BJ (cell line): ENCODE measurements around the gene IFT20. TPM values are rescaled to one million over a fixed set of nuclear protein-coding genes. Genes with fewer than 3 reads are reported as not detected.

Experiments used
- CTCF ChIA-PET: fragments of 350-600 bp; formaldehyde crosslinking; extraction: SDS; loops from one replicate; lab custom pipeline; 2021; ENCODE audit warnings: antibody characterized with exemption, inconsistent platforms; lab: Yijun Ruan, JAX
- POLR2A ChIA-PET: fragments of 300-600 bp; sonication (Branson Sonifier 250); formaldehyde crosslinking; extraction: SDS; loops from one replicate; lab custom pipeline; 2021; ENCODE audit warnings: antibody characterized with exemption; lab: Charles Lee
- DNase-seq: peaks from one replicate; pipeline ENCODE4 v3.0.0-alpha.2; 2011; ENCODE audit warnings: low read depth
- H3K27me3 ChIP-seq: 2 replicates; pipeline ENCODE4 v1.6.0; 2011; ENCODE audit warnings: low read length; ENCODE audit not compliant: control insufficient read depth, insufficient read depth
- H3K36me3 ChIP-seq: 2 replicates; pipeline ENCODE4 v1.5.1; 2011; ENCODE audit warnings: low read length; ENCODE audit not compliant: control insufficient read depth, insufficient read depth
- H3K4me3 ChIP-seq: 2 replicates; pipeline ENCODE4 v1.5.1; 2011; ENCODE audit warnings: low read depth, mild to moderate bottlenecking, control low read depth, low read length
- polyA plus RNA-seq: library from polyadenylated mRNA; depleted of rRNA; stranded (reverse); fragments of >200 nt; gene quantifications from 2 replicates; pipeline ENCODE4 v1.2.3, GENCODE V29; 2011
- TF ChIP-seq, protein P1 (sequence below): IDR thresholded peaks from 2 replicates; pipeline ENCODE4 v1.5.1; 2011; ENCODE audit warnings: low read depth, mild to moderate bottlenecking, control low read depth, inconsistent platforms, low read length, moderate library complexity; ENCODE audit not compliant: insufficient read depth

IFT20 gene
- polyA plus RNA-seq, 1 experiment: 39.1 TPM

DNA sequence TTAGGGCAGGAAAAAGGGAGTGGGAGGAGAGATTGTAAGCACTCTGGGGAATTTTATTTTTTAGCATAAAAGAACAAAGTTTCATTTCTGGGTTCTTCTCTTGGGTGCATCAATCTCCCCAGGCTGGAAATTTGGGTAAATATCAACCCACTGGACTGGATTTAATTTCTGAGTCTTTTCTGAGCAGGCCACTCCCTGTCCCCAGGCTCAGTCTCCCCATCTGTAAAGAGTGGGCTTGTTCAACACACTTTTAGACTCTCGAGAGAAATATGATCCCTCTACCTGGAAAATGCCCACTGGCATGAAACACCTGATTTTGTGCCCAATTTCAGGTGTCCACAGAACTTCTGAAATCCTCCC is 35.5 kb upstream of the IFT20 start:
- no peak overlapping the region for H3K4me3 ChIP-seq
- H3K36me3 ChIP-seq: no peaks in the 10 kb centered on the region
- CTCF ChIA-PET: interaction anchor here (1.2 to 1.9 kb wide), 2 partner anchors 9 to 13 kb away, joined by 3 to 5 read pairs; partner anchors contain the start of gene POLDIP2
- DNase-seq: no peak
- H3K27me3 ChIP-seq: no peaks in the 10 kb centered on the region
- TF ChIP-seq, protein P1, sequence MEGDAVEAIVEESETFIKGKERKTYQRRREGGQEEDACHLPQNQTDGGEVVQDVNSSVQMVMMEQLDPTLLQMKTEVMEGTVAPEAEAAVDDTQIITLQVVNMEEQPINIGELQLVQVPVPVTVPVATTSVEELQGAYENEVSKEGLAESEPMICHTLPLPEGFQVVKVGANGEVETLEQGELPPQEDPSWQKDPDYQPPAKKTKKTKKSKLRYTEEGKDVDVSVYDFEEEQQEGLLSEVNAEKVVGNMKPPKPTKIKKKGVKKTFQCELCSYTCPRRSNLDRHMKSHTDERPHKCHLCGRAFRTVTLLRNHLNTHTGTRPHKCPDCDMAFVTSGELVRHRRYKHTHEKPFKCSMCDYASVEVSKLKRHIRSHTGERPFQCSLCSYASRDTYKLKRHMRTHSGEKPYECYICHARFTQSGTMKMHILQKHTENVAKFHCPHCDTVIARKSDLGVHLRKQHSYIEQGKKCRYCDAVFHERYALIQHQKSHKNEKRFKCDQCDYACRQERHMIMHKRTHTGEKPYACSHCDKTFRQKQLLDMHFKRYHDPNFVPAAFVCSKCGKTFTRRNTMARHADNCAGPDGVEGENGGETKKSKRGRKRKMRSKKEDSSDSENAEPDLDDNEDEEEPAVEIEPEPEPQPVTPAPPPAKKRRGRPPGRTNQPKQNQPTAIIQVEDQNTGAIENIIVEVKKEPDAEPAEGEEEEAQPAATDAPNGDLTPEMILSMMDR: no peak
- POLR2A ChIA-PET: no interaction called here

DNA sequence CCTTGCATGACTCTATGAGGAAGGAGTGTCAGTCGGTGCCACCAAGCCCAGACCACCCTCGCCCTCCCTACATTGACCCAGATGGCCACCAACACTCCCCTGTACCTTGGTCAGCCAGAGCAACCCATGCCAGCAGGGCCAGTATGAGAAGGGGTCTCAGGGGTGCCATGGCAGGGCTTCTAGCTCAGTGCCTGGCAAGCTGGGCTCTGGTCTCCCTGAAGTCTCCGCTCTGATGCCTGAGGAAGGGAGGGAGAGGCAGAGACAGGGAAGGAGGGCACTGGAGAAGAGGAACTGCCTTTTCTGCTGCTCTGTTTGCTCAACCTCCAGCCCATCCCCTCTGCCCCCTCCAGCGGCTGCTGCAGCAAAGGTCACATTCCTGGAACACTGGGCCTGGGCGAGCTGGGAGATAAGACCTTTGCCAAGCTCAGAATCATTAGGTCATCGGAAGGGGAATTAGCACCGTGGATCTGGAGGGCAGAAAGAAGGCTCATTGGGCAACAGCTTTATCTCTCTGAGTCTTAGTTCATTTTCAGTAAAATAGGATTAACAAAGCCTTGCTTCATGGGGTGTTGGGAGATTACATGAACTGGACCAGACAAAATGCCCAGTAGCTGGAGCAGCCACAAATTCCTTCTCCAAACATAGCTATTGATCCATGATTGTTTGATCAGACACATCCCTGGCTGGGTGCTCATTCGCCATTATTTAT is 34.9 kb upstream of the IFT20 start, which contains the start of gene VTN:
Gene VTN, minus strand, starts transcription at position 273 of the 709 bp plus-strand sequence. Its CDS starts 104 bp downstream, at position 169.
- TF ChIP-seq, protein P1: no peak
- CTCF ChIA-PET: interaction anchor here (1.2 to 1.9 kb wide), 2 partner anchors 9 to 13 kb away, joined by 3 to 5 read pairs; partner anchors contain the start of gene POLDIP2
- no peak for DNase-seq
- POLR2A ChIA-PET: no interaction called here
- H3K4me3 ChIP-seq: peak within 1 kb of the TSS; percentile 73
- no peaks in the 10 kb centered on the region for H3K36me3 ChIP-seq
- no peaks in the 10 kb centered on the region for H3K27me3 ChIP-seq

DNA sequence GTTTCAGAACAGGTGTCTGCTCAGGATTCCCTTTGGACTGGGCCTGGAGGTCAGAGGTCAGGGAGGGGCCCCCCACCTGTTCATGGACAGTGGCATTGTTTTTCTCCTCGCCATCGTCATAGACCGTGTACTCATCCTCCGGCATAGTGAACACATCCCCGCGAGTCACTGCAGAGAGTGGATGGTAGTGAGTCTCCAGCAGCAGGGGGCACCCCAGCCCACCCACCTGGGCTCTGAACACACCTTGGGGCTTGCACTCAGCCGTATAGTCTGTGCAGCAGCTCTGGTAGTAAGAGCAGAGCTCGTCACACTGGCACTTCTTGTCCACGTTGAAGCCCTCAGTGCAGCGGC is 34.4 kb upstream of the IFT20 start:
- POLR2A ChIA-PET: interaction anchor here (0.6 kb wide), 1 partner anchor 24 kb away, joined by 3 read pairs; no protein-coding TSS in a partner anchor
- DNase-seq: no peak
- CTCF ChIA-PET: interaction anchor here (1.2 to 1.9 kb wide), 2 partner anchors 8 to 12 kb away, joined by 3 to 5 read pairs; partner anchors contain the start of gene POLDIP2
- Histone ChIP-seq H3K36me3 (0 out of 2 replicates have a peak, but pooled peaks cover 1% of the 10 kb centered on the region), H3K27me3 (no peaks in the 10 kb centered on the region), H3K4me3 (no peak overlapping the region)
- TF ChIP-seq, protein P1: no peak

DNA sequence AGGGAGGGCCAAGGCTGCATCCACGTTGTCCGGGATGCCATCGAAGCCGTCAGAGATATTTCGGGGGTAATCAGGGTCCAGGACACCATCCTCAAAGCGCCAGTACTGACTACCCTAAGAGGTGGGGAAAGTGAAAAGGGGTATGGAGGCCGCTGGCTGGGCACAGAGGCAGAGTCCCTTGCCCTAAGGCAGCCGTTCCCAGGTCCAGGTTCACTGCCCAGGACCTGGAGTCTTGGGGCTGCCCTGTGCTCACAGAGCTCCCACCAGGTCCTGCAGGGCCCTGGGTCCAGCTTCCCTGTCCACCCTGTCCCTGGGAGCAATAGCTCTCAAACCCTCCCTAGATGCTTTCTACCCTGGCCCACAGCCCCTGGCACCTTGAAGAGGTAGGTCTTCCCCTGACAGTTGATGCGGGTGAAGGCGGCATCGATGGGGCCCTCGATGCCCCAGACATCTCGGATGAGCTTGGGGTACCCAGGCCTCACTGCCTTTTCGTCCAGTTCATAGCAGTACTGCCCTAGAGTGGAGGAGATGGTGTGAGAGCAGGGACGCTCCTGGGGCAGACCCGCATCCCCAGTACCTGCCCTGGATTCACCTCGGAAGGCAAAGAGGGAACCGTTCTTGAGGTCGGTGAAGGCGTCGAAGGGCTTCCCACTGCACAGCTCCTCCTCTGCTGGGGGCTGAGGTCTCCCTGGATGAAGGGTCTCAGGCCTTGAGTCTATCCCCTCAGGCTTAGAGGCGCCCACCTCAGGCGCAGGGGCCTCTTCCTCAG is 33.8 kb upstream of the IFT20 start:
- ChIA-PET CTCF (interaction anchor here (1.8 to 1.9 kb wide), 2 partner anchors 8 to 48 kb away, joined by 5 read pairs; no protein-coding TSS in a partner anchor), POLR2A (interaction anchor here (0.6 kb wide), 1 partner anchor 24 kb away, joined by 3 read pairs; no protein-coding TSS in a partner anchor)
- no peak for DNase-seq
- Histone ChIP-seq H3K36me3 (peaks cover 1% of the 10 kb centered on the region; the same call in 1 of the 2 replicates), H3K4me3 (no peak overlapping the region), H3K27me3 (no peaks in the 10 kb centered on the region)
- TF ChIP-seq, protein P1: no peak

DNA sequence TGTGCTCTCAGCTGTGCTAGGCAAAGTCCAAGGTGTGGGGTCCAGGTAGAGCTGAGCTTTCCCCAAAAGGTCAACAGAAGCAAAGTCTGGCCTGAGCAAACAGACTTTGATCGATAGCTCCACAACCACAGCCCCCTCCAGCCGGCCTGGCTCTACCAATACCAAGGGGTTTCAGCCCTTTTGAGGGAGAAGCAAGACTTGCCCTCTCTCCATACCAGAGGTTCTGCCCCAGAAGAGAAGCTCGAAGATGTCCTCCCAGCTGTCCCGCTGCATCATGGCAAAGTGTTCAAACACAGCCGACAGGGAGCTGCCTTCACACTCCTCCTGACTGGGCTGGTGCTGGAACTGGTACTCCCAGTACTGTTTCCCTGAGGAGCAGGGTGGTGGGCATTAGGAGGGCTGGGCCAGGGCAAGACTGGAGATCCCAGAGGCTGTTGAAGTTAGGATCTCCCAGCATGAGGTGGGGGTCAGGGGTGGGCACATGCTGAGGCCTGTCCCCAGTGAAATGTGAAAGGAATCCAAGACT is 33.1 kb upstream of the IFT20 start:
- ChIA-PET CTCF (interaction anchor here (0.6 to 1.8 kb wide), 2 partner anchors 49 to 481 kb away, joined by 5 read pairs; no protein-coding TSS in a partner anchor), POLR2A (no interaction called here)
- H3K36me3 ChIP-seq: peaks cover 1% of the 10 kb centered on the region
- TF ChIP-seq, protein P1: no peak
- no peaks in the 10 kb centered on the region for H3K27me3 ChIP-seq
- no peak overlapping the region for H3K4me3 ChIP-seq
- DNase-seq: no peak
